Common myeloid progenitor, CD34-positive (primary cell): ENCODE measurements around the gene MIS18A.
"Not testable (repeated sequence)": the region's sequence is repeated elsewhere in the genome, so short reads cannot be mapped to it uniquely, and the experiment has no call there.

Source experiments
- CTCF ChIA-PET: fragments of 350-600 bp; sonication (Branson Sonifier 250); formaldehyde crosslinking; loops from one replicate; lab custom pipeline; 2021; ENCODE audit warnings: antibody characterized with exemption; lab: Charles Lee
- POLR2A ChIA-PET: fragments of 350-600 bp; sonication (Branson Sonifier 250); formaldehyde crosslinking; loops from one replicate; lab custom pipeline; 2021; ENCODE audit warnings: antibody characterized with exemption; lab: Charles Lee
- DNase-seq, 3 donors: peaks; one replicate each; pipeline versions ENCODE4 v3.0.0 to v3.0.0-alpha.2; 2013
- H3K27ac ChIP-seq, 2 experiments: 1 replicate in 1 of 2; 2 replicates in 1 of 2; pipeline ENCODE4 v1.7.0; 2013; ENCODE audit warnings: inconsistent platforms in 2 of 2, low read length in 2 of 2, mild to moderate bottlenecking in 2 of 2, low read depth in 1 of 2, moderate library complexity in 1 of 2; ENCODE audit not compliant: severe bottlenecking in 2 of 2, insufficient read depth in 1 of 2, poor library complexity in 1 of 2
- H3K27me3 ChIP-seq, 5 experiments: replicated peaks in 2 of 5; 1 replicate in 3 of 5; 2 replicates in 2 of 5; pipeline versions ENCODE4 v1.6.1 to v1.7.0; 2013; ENCODE audit warnings: low read length in 4 of 5, mild to moderate bottlenecking in 2 of 5, moderate library complexity in 2 of 5, inconsistent platforms in 1 of 5; ENCODE audit not compliant: insufficient read depth in 5 of 5, control insufficient read depth in 4 of 5
- H3K36me3 ChIP-seq, 4 experiments: 1 replicate in 2 of 4; 2 replicates in 2 of 4; pipeline versions ENCODE4 v1.6.1 to v1.7.0; 2013; ENCODE audit warnings: low read length in 3 of 4, control low read depth in 1 of 4, mild to moderate bottlenecking in 1 of 4; ENCODE audit not compliant: control insufficient read depth in 4 of 4, insufficient read depth in 4 of 4
- H3K4me1 ChIP-seq, 4 experiments: 1 replicate in 3 of 4; 2 replicates in 1 of 4; pipeline versions ENCODE4 v1.6.1 to v1.7.1; 2013; ENCODE audit warnings: low read length in 3 of 4, mild to moderate bottlenecking in 3 of 4, control low read depth in 1 of 4, inconsistent platforms in 1 of 4, moderate library complexity in 1 of 4; ENCODE audit not compliant: control insufficient read depth in 4 of 4, insufficient read depth in 4 of 4; ENCODE audit errors: control extremely low read depth in 1 of 4
- H3K4me3 ChIP-seq, 7 experiments: 1 replicate in 4 of 7; 2 replicates in 3 of 7; pipeline versions ENCODE4 v1.5.1 to v1.7.0; 2013; ENCODE audit warnings: mild to moderate bottlenecking in 7 of 7, low read length in 6 of 7, moderate library complexity in 6 of 7, inconsistent platforms in 2 of 7, low read depth in 2 of 7, control low read depth in 1 of 7; ENCODE audit not compliant: insufficient read depth in 4 of 7, control insufficient read depth in 1 of 7; ENCODE audit errors: extremely low read depth in 1 of 7
- H3K9me3 ChIP-seq, 5 experiments: 1 replicate in 4 of 5; 2 replicates in 1 of 5; pipeline versions ENCODE4 v1.6.1 to v1.7.1; 2013; ENCODE audit warnings: low read length in 4 of 5, mild to moderate bottlenecking in 2 of 5, inconsistent platforms in 1 of 5, low read depth in 1 of 5, moderate library complexity in 1 of 5; ENCODE audit not compliant: control insufficient read depth in 4 of 5, insufficient read depth in 2 of 5; ENCODE audit errors: control extremely low read depth in 1 of 5
- WGBS: methylation state at CpG from one replicate; pipeline ENCODE4 v1.1.5; 2013; ENCODE audit not compliant: insufficient coverage; 5-methylcytosine and 5-hydroxymethylcytosine counted together

MIS18A gene

GRCh38 chr21:32276671-32277070, 2.2 kb downstream of the MIS18A start:
- no peak overlapping the region for H3K27ac ChIP-seq
- no CpG with 5 or more reads among the region's 4 CpGs for WGBS
- H3K4me3 ChIP-seq, result no peak overlapping the region
- POLR2A ChIA-PET, result no interaction called here
- no peaks in the 10 kb centered on the region for H3K27me3 ChIP-seq
- no peaks in the 10 kb centered on the region for H3K9me3 ChIP-seq
- H3K36me3 ChIP-seq, result peaks cover 4 to 22% (median 14%) of the 10 kb centered on the region in 4 experiments
- H3K4me1 ChIP-seq, result peaks cover 3 to 25% (median 18%) of the 10 kb centered on the region in 4 experiments
- DNase-seq, result no peak
- CTCF ChIA-PET, result interaction anchor here (2.1 kb wide), 1 partner anchor 14 kb away, joined by 5 read pairs; no protein-coding TSS in a partner anchor

GRCh38 chr21:32270748-32271147, 8.1 kb downstream of the MIS18A start:
- no peak for DNase-seq
- ChIA-PET CTCF (no interaction called here), POLR2A (no interaction called here)
- peak overlapping the region in 1 of 2 experiments; percentile 43 for H3K27ac ChIP-seq
- no peak overlapping the region for H3K4me3 ChIP-seq
- no peaks in the 10 kb centered on the region for H3K9me3 ChIP-seq
- H3K4me1 ChIP-seq, result no peaks in the 10 kb centered on the region
- WGBS, result 80% methylated on average over 2 of the region's 4 CpGs
- H3K27me3 ChIP-seq, result no peaks in the 10 kb centered on the region
- peaks cover 15 to 50% (median 37%) of the 10 kb centered on the region in 4 experiments for H3K36me3 ChIP-seq

- H3K27ac ChIP-seq, POLR2A ChIA-PET, H3K9me3 ChIP-seq, CTCF ChIA-PET, H3K27me3 ChIP-seq, DNase-seq, H3K4me1 ChIP-seq, H3K4me3 ChIP-seq: not testable (repeated sequence)
- 100% methylated on average over 7 of the region's 23 CpGs for WGBS
- H3K36me3 ChIP-seq, result peaks cover 9 to 27% (median 19%) of the 10 kb centered on the region in 4 experiments
Measured at GRCh38 chr21:32265321-32265720, 13.5 kb downstream of the MIS18A start.

- no peak overlapping the region for H3K4me3 ChIP-seq
- no peaks in the 10 kb centered on the region for H3K27me3 ChIP-seq
- H3K36me3 ChIP-seq, result peaks cover 0 to 6% (median 3%) of the 10 kb centered on the region in 4 experiments
- H3K9me3 ChIP-seq, result no peaks in the 10 kb centered on the region
- POLR2A ChIA-PET, result no interaction called here
- 96% methylated on average over 5 of the region's 5 CpGs for whole genome bisulfite sequencing
- no peaks in the 10 kb centered on the region for H3K4me1 ChIP-seq
- CTCF ChIA-PET, result interaction anchor here (1.0 to 2.1 kb wide), 2 partner anchors 15 to 396 kb away, joined by 3 to 5 read pairs; no protein-coding TSS in a partner anchor
- no peak overlapping the region for H3K27ac ChIP-seq
- no peak for DNase-seq
Measured at GRCh38 chr21:32261929-32262328, 16.9 kb downstream of the MIS18A start.

- Histone ChIP-seq H3K36me3 (no peaks in the 10 kb centered on the region), H3K9me3 (no peaks in the 10 kb centered on the region), H3K4me1 (no peaks in the 10 kb centered on the region), H3K27me3 (no peaks in the 10 kb centered on the region), H3K4me3 (no peak overlapping the region), H3K27ac (no peak overlapping the region)
- DNase-seq, result no peak
- CTCF ChIA-PET, result no interaction called here
- POLR2A ChIA-PET, result no interaction called here
- 96% methylated on average over 2 of the region's 2 CpGs for WGBS
Measured at GRCh38 chr21:32260130-32260529, 18.7 kb downstream of the MIS18A start.

GRCh38 chr21:32258786-32259048, 20.1 kb downstream of the MIS18A start:
- H3K27ac ChIP-seq, H3K9me3 ChIP-seq: not testable (repeated sequence)
- CTCF ChIA-PET, result interaction anchor here (1.3 to 2.3 kb wide), 2 partner anchors 391 to 472 kb away, joined by 6 to 8 read pairs; no protein-coding TSS in a partner anchor

GRCh38 chr21:32257962-32258785, 20.7 kb downstream of the MIS18A start:
- CTCF ChIA-PET, result interaction anchor here (0.7 to 2.3 kb wide), 6 partner anchors 10 to 514 kb away, joined by 3 to 8 read pairs (median 4); no protein-coding TSS in a partner anchor
- POLR2A ChIA-PET, result interaction anchor here (0.6 kb wide), 1 partner anchor 1079 kb away, joined by 5 read pairs; no protein-coding TSS in a partner anchor
- H3K9me3 ChIP-seq, result no peaks in the 10 kb centered on the region
- WGBS, result 53% methylated on average over 14 of the region's 16 CpGs
- peak; percentile 51 to 71 (median 69) for DNase-seq
- no peak overlapping the region for H3K27ac ChIP-seq
- H3K36me3 ChIP-seq, result no peaks in the 10 kb centered on the region
- H3K4me3 ChIP-seq, result no peak overlapping the region
- H3K4me1 ChIP-seq, result no peaks in the 10 kb centered on the region
- H3K27me3 ChIP-seq, result no peaks in the 10 kb centered on the region

More at GRCh38 chr21:32258786-32259048, 20.1 kb downstream of the MIS18A start:
- DNase-seq, POLR2A ChIA-PET, H3K4me3 ChIP-seq, H3K4me1 ChIP-seq, H3K36me3 ChIP-seq, H3K27me3 ChIP-seq: not testable (repeated sequence)
- WGBS, result 94% methylated on average over 3 of the region's 5 CpGs
